ENCODE results near the gene CFAP73. TPM values are rescaled to one million over a fixed set of nuclear protein-coding genes. Genes with fewer than 3 reads are reported as not detected.

The CFAP73 gene
- total RNA-seq, 1 donor = not detected

DNA sequence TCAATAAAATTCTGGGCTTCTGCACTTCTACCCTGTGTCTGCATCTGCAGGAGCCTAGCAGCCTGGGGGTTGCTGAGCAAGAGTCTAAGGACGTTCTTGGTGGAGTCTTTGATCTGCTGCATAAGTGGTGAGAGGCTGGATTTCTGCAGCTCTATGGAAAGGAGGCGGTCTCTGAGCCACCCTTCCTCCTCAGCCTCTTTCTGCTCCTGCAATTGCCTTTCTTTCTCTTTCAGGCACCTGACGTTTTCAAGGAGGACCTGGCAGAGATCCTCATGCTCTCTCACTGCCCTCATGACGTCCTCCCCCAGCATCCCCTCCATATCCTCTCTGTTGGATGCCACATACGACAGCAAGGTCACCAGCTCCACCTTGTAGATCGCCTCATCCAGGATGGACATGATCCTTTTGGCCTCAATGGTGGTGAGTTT lies 58.1 kb downstream of the CFAP73 start:
- DNase-seq (ENCODE audit: low read depth) = no peak
- H3K4me3 ChIP-seq (ENCODE audit: low read depth, low read length) = no peak overlapping the region
- TF ChIP-seq, protein P1, sequence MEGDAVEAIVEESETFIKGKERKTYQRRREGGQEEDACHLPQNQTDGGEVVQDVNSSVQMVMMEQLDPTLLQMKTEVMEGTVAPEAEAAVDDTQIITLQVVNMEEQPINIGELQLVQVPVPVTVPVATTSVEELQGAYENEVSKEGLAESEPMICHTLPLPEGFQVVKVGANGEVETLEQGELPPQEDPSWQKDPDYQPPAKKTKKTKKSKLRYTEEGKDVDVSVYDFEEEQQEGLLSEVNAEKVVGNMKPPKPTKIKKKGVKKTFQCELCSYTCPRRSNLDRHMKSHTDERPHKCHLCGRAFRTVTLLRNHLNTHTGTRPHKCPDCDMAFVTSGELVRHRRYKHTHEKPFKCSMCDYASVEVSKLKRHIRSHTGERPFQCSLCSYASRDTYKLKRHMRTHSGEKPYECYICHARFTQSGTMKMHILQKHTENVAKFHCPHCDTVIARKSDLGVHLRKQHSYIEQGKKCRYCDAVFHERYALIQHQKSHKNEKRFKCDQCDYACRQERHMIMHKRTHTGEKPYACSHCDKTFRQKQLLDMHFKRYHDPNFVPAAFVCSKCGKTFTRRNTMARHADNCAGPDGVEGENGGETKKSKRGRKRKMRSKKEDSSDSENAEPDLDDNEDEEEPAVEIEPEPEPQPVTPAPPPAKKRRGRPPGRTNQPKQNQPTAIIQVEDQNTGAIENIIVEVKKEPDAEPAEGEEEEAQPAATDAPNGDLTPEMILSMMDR (IDR thresholded peaks at IDR 0.05; ENCODE audit: insufficient read depth, low read length) = no peak

DNA sequence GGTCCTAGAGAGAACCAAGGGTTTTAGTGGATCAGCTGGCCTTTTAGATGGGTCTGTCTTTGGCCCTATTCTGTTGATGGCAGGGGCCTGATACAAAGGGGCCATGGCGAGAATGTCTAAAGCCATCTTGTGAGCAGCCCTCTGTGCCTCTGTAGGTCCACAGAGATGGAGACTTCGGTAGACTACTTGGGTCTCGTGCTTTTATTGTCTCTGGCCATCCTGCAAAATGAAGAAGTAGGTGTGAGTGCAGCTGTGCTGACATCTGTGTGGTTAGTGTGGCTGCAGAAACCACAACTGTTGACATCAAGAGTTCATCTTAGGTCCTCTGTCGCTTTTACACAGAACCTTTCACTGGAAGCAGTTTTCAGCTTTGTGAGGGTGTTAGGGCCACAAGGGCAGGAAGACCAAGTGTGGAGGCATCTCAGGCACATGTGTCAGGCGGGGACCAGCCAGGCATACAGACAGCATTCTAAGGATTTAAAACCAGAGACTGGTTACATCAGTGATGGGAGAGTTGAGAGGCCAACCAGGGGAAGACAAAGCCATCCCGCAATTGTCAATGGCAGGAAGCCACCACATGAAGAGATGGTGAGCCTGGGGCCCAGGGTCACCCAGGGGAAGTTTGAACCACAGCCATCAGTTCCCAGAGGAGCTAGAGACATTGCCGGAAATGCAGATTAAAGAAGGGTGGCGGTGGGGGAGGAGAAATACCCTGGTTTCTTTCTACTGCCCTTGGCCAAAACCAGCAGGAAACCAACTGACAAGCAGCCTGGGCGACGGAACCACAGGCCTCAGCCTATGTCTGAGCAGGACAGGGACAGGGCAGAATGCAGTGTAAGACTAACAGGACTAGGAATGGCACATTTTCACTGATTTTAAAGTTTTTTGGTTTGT lies 58.8 kb downstream of the CFAP73 start:
- DNase-seq (ENCODE audit: low read depth) = no peak
- H3K4me3 ChIP-seq (ENCODE audit: low read depth, low read length) = no peak overlapping the region
- TF ChIP-seq, protein P1 (IDR thresholded peaks at IDR 0.05; ENCODE audit: insufficient read depth, low read length) = no peak

Small RNAs within 50 kb of the gene (small RNA-seq; reads per million reads assigned to genes)
- gene MIR7106 (not detected), gene RF00019 (not detected)

Other genes with a start within 250 kb of the CFAP73 start
- 1.4 and 7.8 TPM in 2 replicates for gene OAS1, start 242.8 kb upstream of the CFAP73 start, total RNA-seq (ENCODE audit: low replicate concordance)
- 3.9 and 5.3 TPM in 2 replicates for gene OAS3, start 211.2 kb upstream of the CFAP73 start, total RNA-seq (ENCODE audit: low replicate concordance)
- 2.0 and 3.7 TPM in 2 replicates for gene OAS2, start 171.2 kb upstream of the CFAP73 start, total RNA-seq (ENCODE audit: low replicate concordance)
- gene DTX1, start 93.0 kb upstream of the CFAP73 start, total RNA-seq (ENCODE audit: low replicate concordance) = 0.16 TPM in 1 of 2 replicates, not detected in the other
- not detected in 2 replicates for gene RASAL1, start 14.0 kb upstream of the CFAP73 start, total RNA-seq (ENCODE audit: low replicate concordance)
- gene DDX54, start 35.8 kb downstream of the CFAP73 start, total RNA-seq (ENCODE audit: low replicate concordance) = 31.2 and 107 TPM in 2 replicates
- 13.5 and 16.3 TPM in 2 replicates for gene RITA1, start 36.0 kb downstream of the CFAP73 start, total RNA-seq (ENCODE audit: low replicate concordance)
- 11.4 and 20.4 TPM in 2 replicates for gene TPCN1, start 71.7 kb downstream of the CFAP73 start, total RNA-seq (ENCODE audit: low replicate concordance)
- gene SLC8B1, start 185.4 kb downstream of the CFAP73 start, total RNA-seq (ENCODE audit: low replicate concordance) = 11.5 and 30.7 TPM in 2 replicates
- 35.1 and 50.9 TPM in 2 replicates for gene PLBD2, start 208.9 kb downstream of the CFAP73 start, total RNA-seq (ENCODE audit: low replicate concordance)